ENCODE results near the gene HSD17B11.

DNA sequence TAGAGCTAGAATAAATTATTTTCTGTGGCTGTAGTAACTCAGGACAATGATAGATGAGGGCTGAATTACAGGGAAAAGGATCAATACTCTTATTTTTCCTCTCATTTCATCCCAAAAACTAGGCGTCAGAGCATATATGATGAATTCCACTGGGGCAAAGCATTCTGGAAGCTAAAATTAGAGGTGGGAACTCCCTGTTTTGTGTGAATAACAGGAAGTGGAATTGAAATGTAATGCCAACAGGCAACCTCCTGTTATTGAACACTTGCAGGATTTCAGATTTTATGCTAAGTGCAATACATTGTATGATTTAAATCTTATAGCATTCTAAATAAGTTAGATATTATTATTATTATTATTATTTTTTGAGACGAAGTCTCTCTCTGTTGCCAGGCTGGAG, 20.9 kb downstream of the HSD17B11 start:
- TF ChIP-seq, protein P1, sequence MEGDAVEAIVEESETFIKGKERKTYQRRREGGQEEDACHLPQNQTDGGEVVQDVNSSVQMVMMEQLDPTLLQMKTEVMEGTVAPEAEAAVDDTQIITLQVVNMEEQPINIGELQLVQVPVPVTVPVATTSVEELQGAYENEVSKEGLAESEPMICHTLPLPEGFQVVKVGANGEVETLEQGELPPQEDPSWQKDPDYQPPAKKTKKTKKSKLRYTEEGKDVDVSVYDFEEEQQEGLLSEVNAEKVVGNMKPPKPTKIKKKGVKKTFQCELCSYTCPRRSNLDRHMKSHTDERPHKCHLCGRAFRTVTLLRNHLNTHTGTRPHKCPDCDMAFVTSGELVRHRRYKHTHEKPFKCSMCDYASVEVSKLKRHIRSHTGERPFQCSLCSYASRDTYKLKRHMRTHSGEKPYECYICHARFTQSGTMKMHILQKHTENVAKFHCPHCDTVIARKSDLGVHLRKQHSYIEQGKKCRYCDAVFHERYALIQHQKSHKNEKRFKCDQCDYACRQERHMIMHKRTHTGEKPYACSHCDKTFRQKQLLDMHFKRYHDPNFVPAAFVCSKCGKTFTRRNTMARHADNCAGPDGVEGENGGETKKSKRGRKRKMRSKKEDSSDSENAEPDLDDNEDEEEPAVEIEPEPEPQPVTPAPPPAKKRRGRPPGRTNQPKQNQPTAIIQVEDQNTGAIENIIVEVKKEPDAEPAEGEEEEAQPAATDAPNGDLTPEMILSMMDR (IDR thresholded peaks at IDR 0.05 in 8 of 11, conservative IDR thresholded peaks at IDR 0.05 in 3 of 11), result no peak
- TF ChIP-seq POLR2A (IDR thresholded peaks at IDR 0.05), result no peak
